Esophagus squamous epithelium (tissue), 5 donors: Measurements from ENCODE around the gene MAPKAP1. TPM values are rescaled to one million over a fixed set of nuclear protein-coding genes. Genes with fewer than 3 reads are reported as not detected.

Source experiments
- DNase-seq: peaks from one replicate; lab custom pipeline; 2025; lab: John Stamatoyannopoulos, UW
- H3K27ac ChIP-seq, 4 donors: fragments of 200-600 bp; sonication (generic); one replicate each; pipeline ENCODE4 v1.5.1; 2016 to 2019; ENCODE audit warnings: mild to moderate bottlenecking in 1 of 4
- H3K27me3 ChIP-seq, 4 donors: fragments of 200-600 bp; sonication (generic); 1 replicate in 3 of 4; 2 replicates in 1 of 4; pipeline versions ENCODE4 v1.5.1 to v1.6.0; 2017 to 2021; ENCODE audit warnings: antibody characterized with exemption in 1 of 4
- H3K36me3 ChIP-seq, 3 donors: fragments of 200-600 bp; sonication (generic); one replicate each; pipeline ENCODE4 v1.5.1; 2016 to 2019
- H3K4me1 ChIP-seq, 3 donors: fragments of 200-600 bp; sonication (generic); one replicate each; pipeline ENCODE4 v1.5.1; 2017 to 2019
- H3K4me3 ChIP-seq, 4 donors: fragments of 200-600 bp; sonication (generic); 1 replicate in 3 of 4; 2 replicates in 1 of 4; pipeline ENCODE4 v1.5.1; 2016 to 2019; ENCODE audit warnings: mild to moderate bottlenecking in 2 of 4, moderate library complexity in 1 of 4
- H3K9me3 ChIP-seq, 3 donors: fragments of 200-600 bp; sonication (generic); one replicate each; pipeline ENCODE4 v1.5.1; 2016 to 2019
- POLR2A ChIP-seq, 4 donors: fragments of 450-650 bp; IDR thresholded peaks; one replicate each; pipeline ENCODE4 v1.6.1; 2017; ENCODE audit warnings: antibody characterized with exemption in 4 of 4, mild to moderate bottlenecking in 4 of 4, moderate library complexity in 3 of 4
- WGBS, 2 donors: methylation state at CpG; one replicate each; pipeline ENCODE4 v1.1.5; 2018; 5-methylcytosine and 5-hydroxymethylcytosine counted together
- intact Hi-C: fragments of 100-400 bp; cut with DNase I; formaldehyde crosslinking; loops from one replicate; pipeline ENCODE4 v1.15.0; 2022
- total RNA-seq, 4 donors: library from RNA; depleted of rRNA; stranded (reverse); fragments of >200 nt; gene quantifications; one replicate each; pipeline ENCODE4 v1.1.0, GENCODE V29; 2016
- TF ChIP-seq, protein P1 (sequence below), 6 experiments: fragments of 450-650 bp in 4 of 6; fragments of 200-600 bp in 2 of 6; sonication (generic) in 2 of 6; IDR thresholded peaks; one replicate each; pipeline ENCODE4 v1.5.1; 2016 to 2019; ENCODE audit warnings: antibody characterized with exemption in 6 of 6, mild to moderate bottlenecking in 4 of 6, moderate library complexity in 4 of 6
- donor health status: DM: yes; HTN: yes; CAD: no.

MAPKAP1 gene
- total RNA-seq, 4 donors from 2014 or later: 59.0 to 87.0 (median 70.9) TPM

DNA sequence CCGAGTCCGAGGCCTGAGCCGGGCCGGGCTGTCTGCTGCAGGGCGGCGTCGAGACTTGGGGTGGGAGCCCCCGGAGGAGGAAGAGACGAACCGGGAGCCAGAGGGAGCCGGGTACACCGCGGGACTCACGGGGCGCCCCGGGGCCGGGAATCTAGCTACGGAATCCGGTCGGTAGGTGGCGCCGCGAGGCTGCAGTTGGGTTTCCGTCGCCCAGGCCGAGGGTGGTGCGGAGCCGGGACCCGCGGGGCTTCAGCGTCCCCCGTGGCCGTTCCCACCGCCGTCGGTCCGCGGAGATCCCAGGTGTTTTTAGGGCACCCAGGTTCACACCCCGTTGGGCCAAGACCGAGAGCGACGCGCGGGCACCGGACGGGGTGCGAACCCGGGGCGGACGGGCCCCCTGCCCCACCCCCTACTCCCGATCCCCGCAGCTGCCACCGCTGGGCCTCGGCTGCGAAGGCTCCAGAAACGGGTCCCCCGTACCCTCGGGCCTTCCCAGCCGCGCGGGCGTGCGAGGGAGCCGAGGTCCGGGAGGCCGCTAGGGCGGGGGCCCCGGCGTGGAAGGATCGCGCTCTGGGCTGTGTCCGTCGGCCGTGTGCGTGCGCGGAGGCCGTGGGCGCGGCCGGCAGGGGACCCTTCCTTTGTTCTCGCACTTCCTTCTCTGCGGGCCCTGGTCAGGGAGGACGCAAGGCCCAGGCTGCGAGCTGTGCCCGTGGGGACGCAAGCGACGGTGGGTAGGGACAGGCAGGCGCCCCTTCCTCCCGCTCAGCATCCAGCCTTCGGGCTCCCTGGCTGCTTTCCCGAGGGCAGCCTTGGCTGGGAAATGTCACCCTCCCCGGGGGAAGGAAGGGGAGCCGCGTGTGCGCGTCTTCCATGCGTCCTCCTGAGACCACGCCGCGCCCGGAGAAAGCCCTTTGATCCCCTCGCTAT is 298.8 kb downstream of the MAPKAP1 start:
- intact Hi-C loops: loop anchor here (5.0 to 10.0 kb wide), 2 partner anchors 819 to 1087 kb away; no protein-coding TSS in a partner anchor
- 5 to 17% methylated on average over 10 to 25 of the region's 104 CpGs for WGBS, 2 donors
- peak overlapping the region; percentile 23 to 73 (median 50) for H3K27ac ChIP-seq

DNA sequence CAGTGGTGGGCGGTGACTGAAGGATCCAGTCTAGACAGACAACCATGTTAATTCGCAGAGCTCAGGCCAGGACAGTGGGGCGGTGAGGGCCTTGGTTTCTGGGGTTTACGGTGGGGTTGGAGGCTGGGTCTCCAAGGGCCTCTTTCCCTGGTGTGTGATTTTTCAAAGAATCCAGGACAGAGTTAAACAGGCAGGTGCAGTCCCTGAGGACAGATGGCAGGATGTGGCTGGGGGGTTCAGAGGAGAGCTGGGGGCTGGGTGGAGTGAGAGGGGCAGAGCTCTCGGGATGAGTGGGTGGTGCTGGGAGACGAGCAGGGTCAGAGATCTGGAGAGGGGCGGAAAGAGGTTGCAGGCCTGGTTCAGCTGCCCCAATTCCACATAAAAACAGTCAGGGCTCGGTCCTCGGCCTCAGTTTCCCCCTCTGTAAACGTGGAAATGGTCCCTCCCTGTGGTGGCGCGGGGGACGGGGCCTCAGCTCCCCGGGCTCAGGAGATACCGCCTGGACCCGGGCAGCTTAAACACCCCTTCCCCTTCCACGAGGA is 299.5 kb downstream of the MAPKAP1 start:
- Histone ChIP-seq H3K4me1 (peaks cover 0 to 19% (median 4%) of the 10 kb centered on the region in 3 donors), H3K4me3 (peak overlapping the region; percentile 44 to 86 (median 58)), H3K36me3 (no peaks in the 10 kb centered on the region), H3K27me3 (peaks cover 0 to 23% (median 3%) of the 10 kb centered on the region in 4 donors), H3K27ac (peak overlapping the region in 1 of 4 donors; percentile 67), H3K9me3 (no peaks in the 10 kb centered on the region)
- intact Hi-C loops: loop anchor here (5.0 to 10.0 kb wide), 2 partner anchors 820 to 1087 kb away; no protein-coding TSS in a partner anchor
- no peak for TF ChIP-seq POLR2A (IDR thresholded peaks at IDR 0.05)
- TF ChIP-seq, protein P1, sequence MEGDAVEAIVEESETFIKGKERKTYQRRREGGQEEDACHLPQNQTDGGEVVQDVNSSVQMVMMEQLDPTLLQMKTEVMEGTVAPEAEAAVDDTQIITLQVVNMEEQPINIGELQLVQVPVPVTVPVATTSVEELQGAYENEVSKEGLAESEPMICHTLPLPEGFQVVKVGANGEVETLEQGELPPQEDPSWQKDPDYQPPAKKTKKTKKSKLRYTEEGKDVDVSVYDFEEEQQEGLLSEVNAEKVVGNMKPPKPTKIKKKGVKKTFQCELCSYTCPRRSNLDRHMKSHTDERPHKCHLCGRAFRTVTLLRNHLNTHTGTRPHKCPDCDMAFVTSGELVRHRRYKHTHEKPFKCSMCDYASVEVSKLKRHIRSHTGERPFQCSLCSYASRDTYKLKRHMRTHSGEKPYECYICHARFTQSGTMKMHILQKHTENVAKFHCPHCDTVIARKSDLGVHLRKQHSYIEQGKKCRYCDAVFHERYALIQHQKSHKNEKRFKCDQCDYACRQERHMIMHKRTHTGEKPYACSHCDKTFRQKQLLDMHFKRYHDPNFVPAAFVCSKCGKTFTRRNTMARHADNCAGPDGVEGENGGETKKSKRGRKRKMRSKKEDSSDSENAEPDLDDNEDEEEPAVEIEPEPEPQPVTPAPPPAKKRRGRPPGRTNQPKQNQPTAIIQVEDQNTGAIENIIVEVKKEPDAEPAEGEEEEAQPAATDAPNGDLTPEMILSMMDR (IDR thresholded peaks at IDR 0.05): no peak
- DNase-seq: no peak
- WGBS, 2 donors: 13 to 47% methylated on average over 4 to 15 of the region's 17 CpGs

More for the DNA sequence above, 298.8 kb downstream of the MAPKAP1 start:
- H3K4me1 ChIP-seq: peaks cover 0 to 19% (median 4%) of the 10 kb centered on the region in 3 donors
- H3K4me3 ChIP-seq: peak overlapping the region; percentile 44 to 86 (median 58)
- DNase-seq: no peak
- TF ChIP-seq, protein P1 (IDR thresholded peaks at IDR 0.05): peak; percentile 47 to 91 (median 72)
- no peak for TF ChIP-seq POLR2A (IDR thresholded peaks at IDR 0.05)
- no peaks in the 10 kb centered on the region for H3K36me3 ChIP-seq
- H3K9me3 ChIP-seq: no peaks in the 10 kb centered on the region
- H3K27me3 ChIP-seq: peaks cover 0 to 23% (median 3%) of the 10 kb centered on the region in 4 donors

DNA sequence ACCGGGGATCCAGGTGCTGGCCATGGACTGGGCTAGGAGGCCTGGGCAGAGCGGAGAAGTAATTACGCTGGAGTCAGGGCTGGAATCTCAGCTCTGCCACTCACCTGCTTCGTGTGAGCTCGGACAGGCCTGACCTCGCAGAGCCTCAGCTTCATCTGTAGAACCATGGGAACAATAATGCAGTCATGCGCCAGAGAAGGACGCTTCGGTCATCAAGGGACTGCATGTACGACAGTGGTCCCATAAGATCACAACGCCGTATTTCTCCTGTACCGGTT is 300.3 kb downstream of the MAPKAP1 start:
- peaks cover 0 to 23% (median 3%) of the 10 kb centered on the region in 4 donors for H3K27me3 ChIP-seq
- TF ChIP-seq POLR2A (IDR thresholded peaks at IDR 0.05): no peak
- TF ChIP-seq, protein P1 (IDR thresholded peaks at IDR 0.05): no peak
- H3K4me3 ChIP-seq: no peak overlapping the region
- H3K4me1 ChIP-seq: peaks cover 0 to 19% (median 4%) of the 10 kb centered on the region in 3 donors
- no peak overlapping the region for H3K27ac ChIP-seq
- intact Hi-C loops: loop anchor here (5.0 to 10.0 kb wide), 2 partner anchors 821 to 1088 kb away; no protein-coding TSS in a partner anchor
- WGBS, 2 donors: 88 to 91% methylated on average over 5 to 13 of the region's 13 CpGs
- H3K9me3 ChIP-seq: no peaks in the 10 kb centered on the region
- no peaks in the 10 kb centered on the region for H3K36me3 ChIP-seq
- DNase-seq: no peak

DNA sequence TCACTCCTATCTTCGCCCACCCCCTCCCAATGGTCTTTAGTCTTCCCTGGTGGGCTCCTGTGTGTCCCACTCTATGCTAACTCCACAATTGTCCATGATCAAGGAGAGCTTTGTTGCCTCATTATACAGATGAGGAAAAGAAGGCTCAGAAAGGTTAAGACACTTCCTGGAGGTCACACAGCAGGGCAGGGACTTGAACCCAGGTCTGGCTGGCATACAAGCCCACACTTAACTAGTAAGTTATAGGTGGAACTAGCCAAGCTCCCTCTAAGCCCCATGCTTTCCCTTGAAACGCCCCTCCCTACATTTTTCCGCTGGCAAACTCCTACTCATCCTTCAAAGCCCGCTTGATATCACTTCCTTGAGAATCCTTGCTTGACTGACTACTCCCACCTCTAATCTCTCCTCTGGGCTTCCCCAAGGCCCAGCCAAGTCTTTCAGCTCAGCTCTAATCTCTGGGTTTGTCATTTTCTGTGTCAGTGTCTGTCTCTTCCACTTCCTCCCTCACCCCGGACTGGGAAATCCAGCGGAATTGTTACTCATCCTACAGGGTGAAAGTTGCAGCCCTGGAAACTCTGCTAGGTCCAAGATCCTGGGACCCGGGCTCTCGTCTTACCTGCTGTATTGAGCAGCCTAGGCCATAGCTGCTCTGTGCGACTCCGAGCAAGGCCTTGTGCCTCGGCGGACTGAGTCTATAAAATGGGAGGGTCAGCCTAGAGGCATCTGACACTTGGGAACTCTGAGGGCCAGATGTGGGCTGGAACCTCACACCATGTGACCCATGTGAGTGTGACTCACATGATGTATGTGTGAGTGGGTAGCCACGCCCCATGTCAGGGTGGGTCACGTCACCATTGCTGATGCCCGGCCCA is 300.8 kb downstream of the MAPKAP1 start:
- 71 to 77% methylated on average over 9 of the region's 15 CpGs for WGBS, 2 donors
- H3K4me3 ChIP-seq: no peak overlapping the region
- DNase-seq: no peak
- intact Hi-C loops: loop anchor here (5.0 to 10.0 kb wide), 2 partner anchors 821 to 1089 kb away; no protein-coding TSS in a partner anchor
- peaks cover 0 to 19% (median 4%) of the 10 kb centered on the region in 3 donors for H3K4me1 ChIP-seq
- no peak overlapping the region for H3K27ac ChIP-seq
- H3K36me3 ChIP-seq: no peaks in the 10 kb centered on the region
- H3K27me3 ChIP-seq: peaks cover 0 to 23% (median 3%) of the 10 kb centered on the region in 4 donors
- no peak for TF ChIP-seq POLR2A (IDR thresholded peaks at IDR 0.05)
- TF ChIP-seq, protein P1 (IDR thresholded peaks at IDR 0.05): no peak
- H3K9me3 ChIP-seq: no peaks in the 10 kb centered on the region
